ENCODE results near the gene PRKCQ.

The PRKCQ gene

GRCh38 chr10:6456067-6456466, 124.0 kb downstream of the PRKCQ start:
- no peak for TF ChIP-seq EZH2phosphoT487 (IDR thresholded peaks at IDR 0.05; ENCODE audit: low read length)
- TF ChIP-seq EZH2 (optimal IDR thresholded peaks at IDR 0.05; ENCODE audit: low read depth, low read length), result no peak
- no peak for TF ChIP-seq CTCF (IDR thresholded peaks at IDR 0.05; ENCODE audit: low read length)
- no peak overlapping the region for H3K9ac ChIP-seq (ENCODE audit: low read length)
- H3K79me2 ChIP-seq (ENCODE audit: low read length), result no peaks in the 10 kb centered on the region
- no peak overlapping the region for H3K4me2 ChIP-seq (ENCODE audit: low read depth, low read length)
- H3K27ac ChIP-seq (ENCODE audit: low read length), result no peak overlapping the region
- no peaks in the 10 kb centered on the region for H4K20me1 ChIP-seq (ENCODE audit: insufficient read depth, low read length)
- no peaks in the 10 kb centered on the region for H3F3A ChIP-seq (ENCODE audit: insufficient read depth, low read length)
- H2AFZ ChIP-seq (ENCODE audit: low read length), result no peak overlapping the region
- H3K9me2 ChIP-seq (replicated peaks; ENCODE audit: insufficient read depth, low read length), result no peaks in the 10 kb centered on the region
- H3K9me3 ChIP-seq (replicated peaks; ENCODE audit: insufficient read depth, low read length), result no peaks in the 10 kb centered on the region
- H3K27me3 ChIP-seq (replicated peaks; ENCODE audit: insufficient read depth, low read length), result no peaks in the 10 kb centered on the region
- no peak for DNase-seq
- H3K36me3 ChIP-seq (replicated peaks; ENCODE audit: insufficient read depth, low read length), result no peaks in the 10 kb centered on the region
- no peaks in the 10 kb centered on the region for H3K4me1 ChIP-seq (ENCODE audit: low read length)
- no peak overlapping the region for H3K4me3 ChIP-seq (ENCODE audit: low read length)

GRCh38 chr10:6455592-6455991, 124.5 kb downstream of the PRKCQ start:
- H3K4me3 ChIP-seq (ENCODE audit: low read length), result no peak overlapping the region
- no peak overlapping the region for H3K4me2 ChIP-seq (ENCODE audit: low read depth, low read length)
- no peaks in the 10 kb centered on the region for H3K27me3 ChIP-seq (replicated peaks; ENCODE audit: insufficient read depth, low read length)
- H3K79me2 ChIP-seq (ENCODE audit: low read length), result no peaks in the 10 kb centered on the region
- no peaks in the 10 kb centered on the region for H3K9me3 ChIP-seq (replicated peaks; ENCODE audit: insufficient read depth, low read length)
- no peak for DNase-seq
- no peaks in the 10 kb centered on the region for H3K4me1 ChIP-seq (ENCODE audit: low read length)
- no peaks in the 10 kb centered on the region for H4K20me1 ChIP-seq (ENCODE audit: insufficient read depth, low read length)
- H3K27ac ChIP-seq (ENCODE audit: low read length), result no peak overlapping the region
- H3K9me2 ChIP-seq (replicated peaks; ENCODE audit: insufficient read depth, low read length), result no peaks in the 10 kb centered on the region
- H2AFZ ChIP-seq (ENCODE audit: low read length), result no peak overlapping the region
- H3F3A ChIP-seq (ENCODE audit: insufficient read depth, low read length), result no peaks in the 10 kb centered on the region
- no peak overlapping the region for H3K9ac ChIP-seq (ENCODE audit: low read length)
- no peaks in the 10 kb centered on the region for H3K36me3 ChIP-seq (replicated peaks; ENCODE audit: insufficient read depth, low read length)
- no peak for TF ChIP-seq EZH2 (optimal IDR thresholded peaks at IDR 0.05; ENCODE audit: low read depth, low read length)
- no peak for TF ChIP-seq CTCF (IDR thresholded peaks at IDR 0.05; ENCODE audit: low read length)
- no peak for TF ChIP-seq EZH2phosphoT487 (IDR thresholded peaks at IDR 0.05; ENCODE audit: low read length)

- H3K9me2 ChIP-seq (replicated peaks; ENCODE audit: insufficient read depth, low read length), result no peaks in the 10 kb centered on the region
- H3K36me3 ChIP-seq (replicated peaks; ENCODE audit: insufficient read depth, low read length), result no peaks in the 10 kb centered on the region
Measured at GRCh38 chr10:6446711-6447110, 133.4 kb downstream of the PRKCQ start.

More at GRCh38 chr10:6446711-6447110, 133.4 kb downstream of the PRKCQ start:
- Histone ChIP-seq H3K27ac (ENCODE audit: low read length) (no peak overlapping the region), H3K9ac (ENCODE audit: low read length) (no peak overlapping the region), H3K9me3 (replicated peaks; ENCODE audit: insufficient read depth, low read length) (no peaks in the 10 kb centered on the region), H3K4me3 (ENCODE audit: low read length) (no peak overlapping the region), H3K79me2 (ENCODE audit: low read length) (no peaks in the 10 kb centered on the region), H3K4me2 (ENCODE audit: low read depth, low read length) (no peak overlapping the region), H3K27me3 (replicated peaks; ENCODE audit: insufficient read depth, low read length) (no peaks in the 10 kb centered on the region), H2AFZ (ENCODE audit: low read length) (no peak overlapping the region), H3F3A (ENCODE audit: insufficient read depth, low read length) (no peaks in the 10 kb centered on the region), H3K4me1 (ENCODE audit: low read length) (peaks cover 6% of the 10 kb centered on the region), H4K20me1 (ENCODE audit: insufficient read depth, low read length) (no peaks in the 10 kb centered on the region)
- no peak for DNase-seq
- TF ChIP-seq EZH2 (optimal IDR thresholded peaks at IDR 0.05; ENCODE audit: low read depth, low read length) (no peak), CTCF (IDR thresholded peaks at IDR 0.05; ENCODE audit: low read length) (no peak), EZH2phosphoT487 (IDR thresholded peaks at IDR 0.05; ENCODE audit: low read length) (no peak)

Measured in MM.1S (cell line).